DND-41 (cell line): Measurements from ENCODE around the gene ZNF827.
A peak's percentile ranks its signal among the peaks of the same experiment; 100 is the strongest.

Source experiments
- CTCF ChIP-seq: IDR thresholded peaks from 2 replicates; pipeline ENCODE4 v1.5.1; 2012; ENCODE audit warnings: borderline replicate concordance, low read length, moderate library complexity, mild to moderate bottlenecking; ENCODE audit not compliant: poor library complexity, severe bottlenecking; ENCODE audit errors: extremely low read depth
- EZH2 ChIP-seq: IDR thresholded peaks from 3 replicates; pipeline ENCODE4 v1.6.1; 2012; ENCODE audit warnings: borderline replicate concordance, low read depth, mild to moderate bottlenecking, moderate library complexity, low read length, inconsistent platforms; ENCODE audit not compliant: severe bottlenecking

- no peak for TF ChIP-seq CTCF
- peak; percentile 61 for TF ChIP-seq EZH2
These were observed 4.1 kb downstream of the ZNF827 start for GRCh38 chr4:145934434-145935047.
